ENCODE data around the gene CCT2.

DNA sequence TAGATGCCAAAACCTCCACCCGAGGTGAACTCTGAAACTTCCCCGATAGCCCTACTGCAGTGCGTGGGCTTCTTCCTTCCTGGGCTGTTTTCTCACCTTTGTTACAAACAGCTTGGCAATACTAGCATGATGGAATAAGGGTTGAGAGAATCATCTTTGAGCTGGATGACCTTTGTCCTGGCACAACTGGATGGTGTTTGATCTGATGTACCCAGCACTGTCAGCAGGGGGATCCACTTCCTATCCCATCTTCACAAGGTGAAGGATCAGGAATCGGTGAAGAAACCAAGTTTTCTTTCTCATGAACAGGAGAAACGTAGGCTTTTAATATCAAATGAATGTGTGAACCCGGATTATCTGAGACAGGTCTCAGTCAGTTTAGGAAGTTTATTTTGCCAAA, 44.9 kb downstream of the CCT2 start:
- TF ChIP-seq, protein P1, sequence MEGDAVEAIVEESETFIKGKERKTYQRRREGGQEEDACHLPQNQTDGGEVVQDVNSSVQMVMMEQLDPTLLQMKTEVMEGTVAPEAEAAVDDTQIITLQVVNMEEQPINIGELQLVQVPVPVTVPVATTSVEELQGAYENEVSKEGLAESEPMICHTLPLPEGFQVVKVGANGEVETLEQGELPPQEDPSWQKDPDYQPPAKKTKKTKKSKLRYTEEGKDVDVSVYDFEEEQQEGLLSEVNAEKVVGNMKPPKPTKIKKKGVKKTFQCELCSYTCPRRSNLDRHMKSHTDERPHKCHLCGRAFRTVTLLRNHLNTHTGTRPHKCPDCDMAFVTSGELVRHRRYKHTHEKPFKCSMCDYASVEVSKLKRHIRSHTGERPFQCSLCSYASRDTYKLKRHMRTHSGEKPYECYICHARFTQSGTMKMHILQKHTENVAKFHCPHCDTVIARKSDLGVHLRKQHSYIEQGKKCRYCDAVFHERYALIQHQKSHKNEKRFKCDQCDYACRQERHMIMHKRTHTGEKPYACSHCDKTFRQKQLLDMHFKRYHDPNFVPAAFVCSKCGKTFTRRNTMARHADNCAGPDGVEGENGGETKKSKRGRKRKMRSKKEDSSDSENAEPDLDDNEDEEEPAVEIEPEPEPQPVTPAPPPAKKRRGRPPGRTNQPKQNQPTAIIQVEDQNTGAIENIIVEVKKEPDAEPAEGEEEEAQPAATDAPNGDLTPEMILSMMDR (IDR thresholded peaks at IDR 0.05) = no peak
- no peak for TF ChIP-seq POLR2A (IDR thresholded peaks at IDR 0.05)

Data from lower leg skin (tissue), 3 donors.